HPDE6-E6E7 (cell line): ENCODE results near the gene PIGP.
"Not testable (repeated sequence)": the region's sequence is repeated elsewhere in the genome, so short reads cannot be mapped to it uniquely, and the experiment has no call there.

ENCODE experiments used
- DNase-seq: peaks from one replicate; pipeline ENCODE4 v3.0.0; 2011; ENCODE audit warnings: missing footprints; ENCODE audit errors: extremely low spot score

PIGP gene

GRCh38 chr21:37076087-37076850, 3.4 kb upstream of the PIGP start:
- no peak for DNase-seq

DNA sequence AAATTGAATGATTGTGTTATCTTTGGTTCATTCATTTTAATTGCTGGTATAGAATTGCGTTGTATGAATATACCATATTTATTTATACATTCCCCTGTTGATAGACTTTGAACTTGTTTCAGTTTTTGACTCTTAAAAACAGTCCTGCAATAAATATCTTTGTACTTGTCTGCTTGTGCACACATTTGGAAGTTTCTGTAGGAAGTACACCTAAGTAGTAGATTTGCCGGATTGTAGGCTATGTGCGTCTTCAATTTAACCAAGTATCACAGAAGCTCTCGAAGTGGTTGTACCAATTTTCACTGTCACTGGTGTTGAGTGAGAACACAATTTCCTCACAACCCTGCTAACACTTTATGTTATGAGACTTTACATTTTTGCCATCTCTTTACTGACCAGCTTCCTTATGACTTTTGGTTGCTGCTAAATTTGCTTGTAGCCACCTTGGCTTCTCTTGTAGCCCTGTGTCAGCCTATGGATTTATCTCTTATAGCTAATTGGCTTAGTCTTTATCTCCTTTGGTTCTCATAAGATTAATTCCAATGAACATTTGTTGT, 2.4 kb upstream of the PIGP start:
- DNase-seq = no peak

DNA sequence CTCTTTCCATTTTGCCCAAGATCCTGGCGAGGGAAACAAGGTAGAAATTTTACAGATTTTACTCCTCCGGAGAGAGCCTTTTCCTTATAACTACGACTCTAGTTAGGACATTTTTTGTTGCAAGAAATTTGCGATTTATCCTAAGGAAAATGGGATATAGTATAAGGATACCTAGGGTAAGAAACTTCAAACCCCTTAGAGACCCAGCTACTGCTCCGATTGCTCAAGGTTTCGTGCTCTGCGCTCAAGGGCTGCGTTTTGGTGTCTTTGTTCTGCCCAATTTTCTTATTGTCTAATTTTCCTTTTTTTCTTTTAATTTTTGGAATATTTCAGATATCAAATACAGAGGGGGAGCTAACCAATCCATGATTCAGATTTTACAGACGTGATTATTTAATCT, 1.7 kb upstream of the PIGP start:
- no peak for DNase-seq

DNA sequence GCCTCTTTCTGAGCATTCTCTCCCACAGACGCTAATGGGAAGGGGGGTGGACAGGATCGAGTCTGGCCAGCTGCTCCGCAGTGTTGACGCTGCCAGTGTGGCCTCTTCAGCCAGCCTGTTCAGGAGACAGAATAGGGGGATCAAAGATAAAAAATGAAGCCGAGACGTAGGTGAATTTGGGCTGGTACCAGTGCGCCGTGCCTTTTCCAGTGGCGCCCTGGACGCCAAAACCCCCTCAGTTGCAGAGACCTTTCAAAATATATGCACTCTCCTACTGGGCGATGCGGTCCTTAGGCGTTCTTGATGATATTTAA, 1.3 kb upstream of the PIGP start:
- DNase-seq = no peak

DNA sequence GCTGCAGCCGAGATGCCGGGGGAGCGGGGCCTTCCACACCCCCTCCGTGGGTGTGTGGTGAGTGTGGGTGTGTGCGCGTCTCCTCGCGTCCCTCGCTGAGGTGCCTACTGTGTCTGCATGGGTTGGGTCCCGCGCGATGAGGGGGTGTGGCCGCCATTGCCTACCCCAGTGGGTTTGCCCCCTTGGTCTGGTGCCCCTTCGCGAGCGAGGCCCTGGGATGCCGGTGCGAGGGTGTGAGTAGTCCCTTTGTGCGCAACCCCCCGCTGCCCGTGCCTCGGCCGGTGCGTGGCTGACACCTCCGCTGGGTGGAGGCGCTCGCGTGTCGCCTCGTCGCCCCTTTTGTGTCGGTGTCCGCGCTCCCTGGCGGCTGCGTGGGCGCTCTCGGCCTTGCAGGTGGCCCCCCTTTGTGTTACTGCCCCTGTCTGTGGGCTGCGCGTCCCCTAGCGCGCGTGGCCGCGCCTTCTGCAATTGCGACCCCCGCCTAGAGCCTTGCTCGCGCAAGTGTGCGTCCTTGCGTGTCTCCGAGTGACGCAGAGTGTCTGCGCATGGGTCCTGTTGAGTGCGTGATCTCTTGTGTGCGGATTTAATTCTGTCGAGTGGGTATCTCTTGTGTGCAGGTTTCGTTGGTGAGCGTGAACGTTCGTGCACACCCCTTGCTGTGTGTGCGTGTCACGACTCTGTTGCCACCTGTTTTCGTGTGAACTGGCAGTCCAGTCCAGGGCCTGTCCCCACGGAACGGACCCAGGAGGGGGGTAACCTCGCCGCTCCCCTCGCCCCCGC, 736 bp upstream of the PIGP start:
- no peak for DNase-seq

- DNase-seq = peak; percentile 43
Measured at GRCh38 chr21:37072274-37072987, 440 bp downstream of the PIGP start.

GRCh38 chr21:37071561-37072273, 1.2 kb downstream of the PIGP start:
- DNase-seq = peak; percentile 11

- no peak for DNase-seq
Measured at GRCh38 chr21:37065561-37066177, 7.2 kb downstream of the PIGP start.

DNA sequence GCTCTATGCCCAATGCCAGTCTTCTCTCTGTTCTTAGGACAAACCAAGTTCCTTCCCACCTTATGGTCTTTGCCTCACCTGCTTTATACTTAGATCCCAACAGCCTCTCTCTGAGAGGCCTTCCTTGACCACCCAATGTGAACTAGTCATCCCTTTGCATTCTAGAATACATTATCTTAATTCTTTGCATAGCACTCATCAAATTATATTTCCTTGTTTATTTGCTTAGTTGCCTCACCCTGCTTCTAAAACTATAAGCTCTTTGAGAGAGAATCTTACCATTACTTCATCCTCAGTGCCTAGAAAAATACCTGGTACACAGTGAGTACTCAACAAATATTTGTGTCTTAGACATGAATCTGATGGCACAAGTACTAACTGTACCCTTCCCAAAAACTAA, 8.0 kb downstream of the PIGP start:
- no peak for DNase-seq

DNA sequence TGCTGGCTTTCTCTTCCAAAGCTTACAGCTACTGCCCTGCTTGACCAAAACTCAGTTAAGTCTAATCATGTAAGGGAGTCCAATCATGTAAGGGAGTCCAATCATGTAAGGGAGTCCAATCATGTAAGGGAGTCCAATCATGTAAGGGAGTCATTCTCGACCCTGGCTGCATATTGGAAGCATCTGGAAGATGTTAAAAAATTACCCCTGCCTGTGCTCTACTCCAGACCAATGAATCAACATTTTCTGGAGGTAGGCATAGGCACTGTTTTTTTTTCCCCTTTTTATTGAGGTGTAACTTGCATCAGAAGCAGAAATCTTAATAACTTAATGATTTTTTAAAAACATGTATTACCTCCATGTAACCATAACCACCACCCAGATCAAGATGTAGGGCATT, 9.4 kb downstream of the PIGP start:
- DNase-seq = no peak

DNA sequence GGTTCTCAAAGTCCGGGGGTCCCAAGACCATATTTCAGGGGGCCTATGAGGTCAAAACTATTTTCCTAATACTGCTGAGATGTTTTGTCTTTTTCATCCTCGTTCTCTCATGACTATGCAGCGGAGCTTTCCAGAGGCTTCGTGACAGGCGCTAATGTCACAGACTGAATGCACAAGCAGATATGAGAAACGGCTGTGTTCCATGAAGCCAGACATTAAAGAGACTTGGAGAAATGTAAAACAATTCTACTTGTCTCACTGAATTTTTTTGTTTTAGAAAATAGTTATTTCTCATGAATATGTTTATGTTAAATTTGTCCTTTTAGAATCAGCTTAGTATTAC, 10.3 kb downstream of the PIGP start:
- no peak for DNase-seq

DNA sequence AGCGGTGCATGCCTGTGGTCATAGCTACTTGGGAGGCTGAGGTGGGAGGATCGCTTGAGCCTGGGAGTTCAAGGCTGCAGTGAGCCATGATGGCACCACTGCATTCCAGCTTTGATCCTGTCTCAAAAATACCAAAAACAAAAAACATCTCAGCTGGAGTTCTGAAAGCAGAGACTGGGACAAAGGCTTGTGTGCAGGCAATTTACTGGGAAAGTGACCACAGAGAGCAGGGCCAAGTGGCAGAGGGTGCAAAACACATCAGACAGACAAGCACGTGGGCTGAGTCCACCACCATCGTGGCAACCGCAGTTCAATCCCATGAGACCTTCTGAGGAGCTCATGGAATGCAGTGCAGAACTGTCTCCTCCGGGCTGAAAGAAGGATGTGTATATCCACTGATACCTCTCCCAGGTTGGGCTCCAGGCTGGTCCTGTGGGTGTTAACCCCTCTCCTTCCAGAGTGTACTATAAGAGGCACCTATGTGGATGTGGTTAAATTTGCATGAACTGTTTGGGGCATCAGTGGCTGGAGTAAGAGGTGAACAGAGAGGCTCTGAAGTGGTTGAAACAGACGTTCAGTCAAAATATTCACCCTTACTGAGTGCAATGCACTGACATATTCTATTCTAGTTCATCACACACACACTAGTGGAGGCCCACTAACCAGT, 10.8 kb downstream of the PIGP start:
- no peak for DNase-seq

GRCh38 chr21:37060296-37060695, 12.6 kb downstream of the PIGP start:
- DNase-seq = peak; percentile 87

GRCh38 chr21:37059181-37059580, 13.7 kb downstream of the PIGP start:
- no peak for DNase-seq

- DNase-seq = no peak
Measured at GRCh38 chr21:37058261-37058660, 14.6 kb downstream of the PIGP start.

DNA sequence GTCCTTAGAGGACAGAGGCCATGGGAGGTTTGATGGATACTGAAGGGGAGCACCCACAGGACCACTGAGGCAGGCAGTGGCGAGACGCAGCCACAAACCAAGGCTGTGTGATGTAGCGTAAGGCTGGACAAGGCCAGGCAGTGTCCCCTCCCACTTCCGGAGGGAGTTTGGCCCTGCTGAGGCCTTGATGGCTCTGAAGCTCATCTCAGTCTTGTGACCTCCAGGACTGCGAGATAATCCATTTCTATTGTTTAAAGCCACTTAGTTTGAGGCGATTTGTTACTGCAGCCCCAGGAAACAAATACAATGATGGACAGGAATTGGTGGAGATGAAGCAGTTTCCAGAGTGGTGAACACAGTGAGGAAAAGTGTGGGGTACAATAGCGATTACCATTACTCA, 15.3 kb downstream of the PIGP start:
- no peak for DNase-seq

- DNase-seq = no peak
Measured at GRCh38 chr21:37055271-37055855, 17.5 kb downstream of the PIGP start.

DNA sequence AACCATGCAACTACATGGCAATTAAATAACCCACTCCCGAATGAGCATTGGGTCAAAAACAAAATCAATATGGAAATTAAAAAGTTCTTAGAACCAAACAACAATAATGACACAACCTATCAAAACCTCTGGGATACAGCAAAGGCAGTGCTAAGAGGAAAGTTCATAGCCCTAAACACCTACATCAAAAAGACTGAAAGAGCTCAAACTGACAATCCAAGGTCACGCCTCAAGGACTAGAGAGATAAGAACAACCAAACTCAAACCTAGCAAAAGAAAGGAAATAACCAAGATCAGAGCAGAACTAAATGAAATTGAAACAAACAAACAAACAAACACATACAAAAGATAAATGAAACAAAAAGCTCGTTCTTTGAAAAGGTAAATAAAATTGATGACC, 23.1 kb downstream of the PIGP start:
- not testable (repeated sequence) for DNase-seq

GRCh38 chr21:37047079-37047478, 25.8 kb downstream of the PIGP start:
- DNase-seq = no peak

DNA sequence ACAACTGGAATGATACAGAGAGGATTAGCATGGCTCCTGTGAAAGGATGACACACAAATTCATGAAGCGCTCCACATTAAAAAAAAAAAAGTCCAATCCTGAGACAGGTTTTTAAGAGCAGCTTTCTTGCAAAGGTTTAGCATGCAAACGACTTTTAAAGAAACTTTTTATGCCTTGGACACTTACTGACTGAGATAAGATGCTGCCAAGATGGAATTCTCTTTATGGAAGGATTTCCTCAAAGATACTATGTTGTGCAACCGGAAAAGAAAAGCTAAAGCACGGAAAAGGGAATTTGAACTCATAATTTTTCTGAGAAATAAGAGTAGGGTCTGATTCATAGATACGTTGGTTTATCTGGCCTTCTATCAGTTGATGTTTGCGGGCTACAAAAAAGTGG, 27.3 kb downstream of the PIGP start:
- DNase-seq = no peak

DNA sequence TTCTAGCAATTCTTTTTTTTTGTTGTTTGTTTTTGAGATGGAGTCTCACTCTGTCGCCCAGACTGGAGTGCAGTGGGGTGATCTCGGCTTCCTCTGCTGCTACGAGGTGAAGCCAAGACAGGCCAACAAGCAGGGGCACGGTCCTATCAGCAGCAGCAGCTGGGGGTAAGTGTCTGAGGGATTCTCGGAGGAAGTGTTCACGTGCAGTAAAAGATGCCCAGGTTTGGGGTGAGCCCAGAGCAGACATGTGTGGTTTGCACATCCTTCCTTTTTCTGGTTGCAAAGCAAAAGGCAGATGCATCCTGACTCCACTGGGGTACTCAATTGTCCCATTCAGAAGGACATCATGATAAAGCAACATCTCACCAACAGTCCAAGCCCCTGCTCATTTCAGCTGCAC, 27.7 kb downstream of the PIGP start:
- no peak for DNase-seq
